ENCODE data around the gene GNPTAB.

- TF ChIP-seq CTCF (IDR thresholded peaks at IDR 0.05; ENCODE audit: low read depth, low read length) (no peak), EZH2phosphoT487 (IDR thresholded peaks at IDR 0.05; ENCODE audit: low read depth) (no peak)
Measured at GRCh38 chr12:101828463-101829196, 2.1 kb downstream of the GNPTAB start.
